ENCODE data around the gene WDHD1.
"Not testable (repeated sequence)": the region's sequence is repeated elsewhere in the genome, so short reads cannot be mapped to it uniquely, and the experiment has no call there.

Gene WDHD1

DNA sequence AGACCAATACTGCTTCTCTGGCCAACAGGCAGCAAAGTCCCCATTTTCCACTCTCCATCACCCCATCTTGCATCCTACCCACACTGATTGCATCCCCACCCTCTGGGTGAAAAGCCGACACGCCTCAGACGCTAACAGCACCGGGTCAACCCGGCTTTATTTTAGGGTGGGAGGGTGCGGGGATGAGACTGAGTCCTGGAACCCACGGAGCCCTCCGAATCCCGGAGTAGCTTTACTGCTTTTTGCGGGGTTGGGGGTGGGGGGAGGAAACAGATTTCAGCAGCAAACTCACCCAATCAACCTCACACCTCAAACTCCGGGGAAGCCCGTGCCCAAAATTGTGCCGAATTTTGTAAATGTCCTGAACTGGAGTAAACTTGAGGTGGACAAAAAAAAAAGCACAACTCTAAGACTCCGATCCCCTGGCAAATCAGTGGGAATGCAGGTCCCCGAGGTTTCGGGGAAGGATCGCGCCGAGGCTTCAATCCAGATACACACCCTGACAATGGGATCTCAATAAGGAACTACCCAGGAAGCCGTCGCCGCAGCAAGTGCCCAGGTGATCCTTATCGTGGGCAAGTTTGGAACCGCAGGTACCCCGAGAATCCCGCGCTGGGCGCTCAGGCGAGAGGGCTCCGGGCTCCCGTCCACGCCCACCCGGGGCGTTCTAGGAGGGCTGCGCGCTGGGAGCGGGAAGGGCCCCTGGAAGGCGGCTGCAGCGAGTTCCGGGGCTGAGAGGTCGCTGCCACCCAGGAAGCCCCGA is 125.3 kb downstream of the WDHD1 start:
- DNase-seq: no peak

DNA sequence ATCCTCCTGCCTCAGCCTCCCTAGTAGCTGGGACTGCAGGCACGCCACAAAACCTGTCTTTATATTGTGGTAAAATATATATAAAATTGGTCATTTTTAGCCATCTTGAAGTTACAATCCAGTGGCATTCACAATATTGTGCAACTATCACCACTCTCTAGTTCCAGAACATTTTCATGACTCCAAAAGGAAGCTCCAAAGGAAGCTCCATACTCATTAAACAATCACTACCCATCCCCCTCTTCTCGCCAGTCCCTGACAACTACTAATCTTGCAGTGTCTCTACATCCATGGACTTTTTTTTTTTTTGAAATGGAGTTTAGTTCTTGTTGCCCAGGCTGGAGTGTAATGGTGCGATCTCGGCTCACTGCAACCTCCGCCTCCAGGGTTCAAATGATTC is 127.3 kb downstream of the WDHD1 start:
- DNase-seq: no peak

DNA sequence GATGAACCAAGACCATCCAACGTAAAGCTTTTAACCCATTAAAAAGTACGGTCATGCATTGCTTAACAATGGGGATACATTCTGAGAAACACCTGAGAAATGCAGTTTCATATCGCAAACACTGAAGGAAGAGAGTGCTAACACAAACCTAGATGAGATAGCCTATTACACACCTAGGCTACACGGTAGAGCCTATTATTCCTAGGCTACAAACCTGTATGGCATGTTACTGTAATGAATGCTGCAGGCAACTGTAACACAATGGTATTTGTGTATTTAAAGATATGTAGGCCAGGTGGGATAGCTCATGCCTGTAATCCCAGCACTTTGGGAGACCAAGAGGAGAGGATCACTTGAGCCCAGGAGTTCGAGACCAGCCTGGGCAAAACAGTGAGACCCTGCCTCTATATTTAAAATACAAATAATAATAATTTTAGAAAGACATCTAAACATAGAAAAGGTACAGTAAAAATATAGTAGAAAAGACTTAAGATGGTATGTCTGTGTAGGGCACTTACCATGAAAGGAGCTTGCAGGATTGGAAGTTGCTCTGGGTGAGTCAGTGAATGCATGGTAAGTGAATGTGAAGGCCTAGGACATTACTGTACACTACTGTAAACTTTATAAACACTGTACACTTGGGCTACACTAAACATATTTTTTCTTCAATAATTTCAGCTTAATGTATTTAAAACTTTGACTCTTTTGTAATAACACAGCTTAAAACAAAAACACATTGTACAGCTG is 128.9 kb downstream of the WDHD1 start:
- not testable (repeated sequence) for DNase-seq

DNA sequence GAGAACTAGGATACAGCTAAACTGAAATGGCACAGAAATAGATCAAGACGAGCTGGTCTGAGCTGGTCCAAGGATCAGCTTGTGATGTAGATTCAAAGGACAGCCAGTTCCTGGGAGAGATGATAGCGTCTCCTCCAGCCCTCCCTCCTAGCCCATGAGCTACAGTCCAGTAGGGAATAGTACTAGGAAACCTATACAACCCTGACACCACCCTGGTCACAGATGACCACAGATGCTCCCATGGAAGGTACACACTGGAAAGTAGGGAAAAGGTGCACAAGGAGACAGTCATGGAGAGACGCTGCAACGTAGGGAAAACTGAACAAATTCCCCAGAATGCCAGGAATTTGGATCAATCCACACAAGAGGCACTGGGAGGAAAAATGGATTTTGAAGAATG is 131.2 kb downstream of the WDHD1 start:
- DNase-seq: no peak

DNA sequence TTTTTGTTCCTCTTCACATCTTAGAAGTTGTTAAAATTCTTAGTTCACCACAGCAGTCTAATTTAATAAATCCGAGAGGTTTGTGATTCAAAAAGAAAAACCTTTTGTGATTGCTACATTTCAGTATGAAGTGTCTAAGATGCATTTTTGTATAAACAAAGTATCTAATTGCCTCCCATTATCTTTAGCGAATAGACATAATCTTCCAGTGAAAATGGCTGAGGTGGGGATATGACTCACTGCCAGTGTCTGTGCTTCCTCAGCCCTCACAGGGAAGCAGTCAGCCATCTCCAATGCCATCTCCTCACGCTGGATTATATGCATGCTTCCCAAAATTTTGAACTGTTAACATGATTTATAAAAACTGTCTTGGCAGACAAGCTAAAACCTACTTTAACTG is 131.9 kb downstream of the WDHD1 start:
- no peak for DNase-seq

DNA sequence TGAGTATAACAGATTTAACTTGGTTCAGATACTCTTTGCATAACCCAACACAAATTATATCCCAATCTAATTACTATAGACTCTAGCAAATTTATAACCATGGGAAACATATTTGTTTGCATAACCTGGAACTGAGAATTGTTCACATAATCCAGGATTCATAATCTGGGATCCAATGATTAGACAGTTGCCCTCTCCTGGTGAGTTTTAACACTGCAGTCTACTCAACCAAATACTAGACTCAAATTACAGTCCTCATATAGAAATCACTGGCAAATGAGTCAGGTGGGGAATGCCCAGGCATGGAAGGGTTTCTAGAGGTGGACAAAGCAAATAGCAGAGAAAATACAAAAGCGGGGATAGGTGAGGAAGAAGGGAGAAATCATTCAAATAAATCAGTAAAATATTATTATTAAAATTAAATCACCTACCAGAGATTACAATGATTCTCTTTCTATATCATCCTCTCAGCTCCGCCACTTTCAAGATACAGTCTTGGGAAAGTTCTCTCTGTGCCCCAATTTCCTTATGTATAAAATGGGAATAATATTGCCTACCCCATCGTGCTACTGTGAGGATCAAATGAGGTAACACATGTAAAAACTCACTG is 133.6 kb downstream of the WDHD1 start:
- DNase-seq: no peak

DNA sequence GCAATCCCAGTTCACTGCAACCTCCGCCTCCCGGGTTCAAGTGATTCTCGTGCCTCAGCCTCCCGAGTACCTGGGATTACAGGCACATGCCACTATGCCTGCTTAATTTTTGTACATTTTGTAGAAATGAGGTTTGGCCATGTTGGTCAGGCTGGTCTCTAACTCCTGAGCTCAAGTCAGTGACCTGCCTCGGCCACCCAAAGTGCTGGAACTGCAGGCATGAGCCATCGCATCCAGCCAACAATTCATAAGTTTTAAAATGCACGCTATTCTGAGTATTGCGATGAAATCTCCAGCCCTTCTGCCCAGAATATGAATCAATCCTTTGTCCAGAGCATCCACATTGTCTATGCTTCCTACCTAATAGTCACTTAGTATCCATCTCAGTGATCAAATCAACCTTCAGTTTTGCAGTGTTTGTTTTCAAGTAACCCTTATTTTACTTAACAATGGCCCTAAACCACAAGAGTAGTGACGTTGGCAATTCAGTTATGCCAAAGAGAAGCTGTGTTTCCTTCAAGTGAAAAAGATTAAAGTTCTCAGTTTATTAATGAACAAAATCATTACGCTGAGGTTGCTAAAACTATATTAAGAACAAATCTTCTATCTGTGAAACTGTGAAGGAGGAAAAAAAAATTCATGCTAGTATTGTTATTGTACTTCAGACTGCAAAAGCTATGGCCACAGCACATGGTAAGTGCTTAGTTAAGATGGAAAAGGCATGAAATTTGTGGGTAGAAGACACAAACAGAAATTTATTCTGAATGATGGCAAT is 135.2 kb downstream of the WDHD1 start:
- DNase-seq: no peak

DNA sequence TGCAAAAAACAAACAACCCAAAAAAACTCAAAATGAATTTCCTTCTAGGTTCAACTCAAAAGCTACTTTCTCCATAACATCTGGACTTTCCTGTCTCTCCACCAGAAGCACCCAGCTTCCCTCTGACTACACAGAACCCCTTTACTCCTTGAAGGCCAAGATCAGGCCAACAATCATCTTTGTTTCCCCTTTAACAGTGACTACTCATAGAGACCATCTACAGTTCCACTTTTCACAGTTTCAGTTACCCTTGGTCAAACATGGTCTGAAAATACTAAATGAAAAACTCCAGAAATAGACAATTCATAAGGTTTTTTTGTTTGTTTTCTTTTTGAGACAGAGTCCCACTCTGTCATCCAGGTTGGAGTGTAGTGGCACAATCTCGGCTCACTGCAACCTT is 136.1 kb downstream of the WDHD1 start:
- DNase-seq: no peak

DNA sequence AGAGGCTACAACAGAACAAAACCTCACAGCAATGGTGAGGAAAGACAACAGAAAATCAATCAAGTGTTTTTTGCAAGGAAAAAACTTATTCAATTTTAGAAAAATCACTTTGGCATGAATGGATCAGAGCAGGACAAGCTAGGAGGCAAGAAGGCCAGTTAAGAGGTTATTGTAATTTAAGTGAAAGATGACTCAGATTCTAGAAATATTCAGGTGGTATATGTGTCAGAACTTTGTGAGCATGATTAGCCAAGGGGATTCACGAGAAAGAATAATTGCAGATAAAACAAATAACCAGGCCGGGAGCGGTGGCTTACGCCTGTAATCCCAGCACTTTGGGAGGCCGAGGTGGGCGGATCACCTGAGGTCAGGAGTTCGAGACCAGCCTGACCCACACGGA is 137.0 kb downstream of the WDHD1 start:
- DNase-seq: no peak
